ENCODE results near the gene MTG2.

DNA sequence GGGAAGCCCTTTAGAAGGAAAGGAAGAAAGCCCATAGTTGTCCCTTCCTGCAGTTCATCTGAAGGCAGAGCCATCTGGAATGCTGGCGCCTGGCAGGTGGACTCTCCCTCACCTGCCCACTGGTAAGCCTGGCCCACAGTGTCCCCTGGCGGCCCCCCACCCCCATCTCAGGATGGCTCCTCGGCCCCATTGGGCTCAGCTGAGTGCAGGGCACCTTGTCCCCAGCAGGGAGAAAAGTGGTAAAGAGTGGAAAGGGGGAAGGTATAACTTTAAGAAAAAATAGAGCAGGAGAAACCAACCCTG, 26.6 kb upstream of the MTG2 start:
- TF ChIP-seq, protein P1, sequence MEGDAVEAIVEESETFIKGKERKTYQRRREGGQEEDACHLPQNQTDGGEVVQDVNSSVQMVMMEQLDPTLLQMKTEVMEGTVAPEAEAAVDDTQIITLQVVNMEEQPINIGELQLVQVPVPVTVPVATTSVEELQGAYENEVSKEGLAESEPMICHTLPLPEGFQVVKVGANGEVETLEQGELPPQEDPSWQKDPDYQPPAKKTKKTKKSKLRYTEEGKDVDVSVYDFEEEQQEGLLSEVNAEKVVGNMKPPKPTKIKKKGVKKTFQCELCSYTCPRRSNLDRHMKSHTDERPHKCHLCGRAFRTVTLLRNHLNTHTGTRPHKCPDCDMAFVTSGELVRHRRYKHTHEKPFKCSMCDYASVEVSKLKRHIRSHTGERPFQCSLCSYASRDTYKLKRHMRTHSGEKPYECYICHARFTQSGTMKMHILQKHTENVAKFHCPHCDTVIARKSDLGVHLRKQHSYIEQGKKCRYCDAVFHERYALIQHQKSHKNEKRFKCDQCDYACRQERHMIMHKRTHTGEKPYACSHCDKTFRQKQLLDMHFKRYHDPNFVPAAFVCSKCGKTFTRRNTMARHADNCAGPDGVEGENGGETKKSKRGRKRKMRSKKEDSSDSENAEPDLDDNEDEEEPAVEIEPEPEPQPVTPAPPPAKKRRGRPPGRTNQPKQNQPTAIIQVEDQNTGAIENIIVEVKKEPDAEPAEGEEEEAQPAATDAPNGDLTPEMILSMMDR (IDR thresholded peaks at IDR 0.05), result no peak
- no peak for TF ChIP-seq POLR2A (IDR thresholded peaks at IDR 0.05)
